ENCODE measurements around the gene LAMA2. TPM values are rescaled to one million over a fixed set of nuclear protein-coding genes. Genes with fewer than 3 reads are reported as not detected.

The LAMA2 gene
- polyA plus RNA-seq, 3 donors: not detected

DNA sequence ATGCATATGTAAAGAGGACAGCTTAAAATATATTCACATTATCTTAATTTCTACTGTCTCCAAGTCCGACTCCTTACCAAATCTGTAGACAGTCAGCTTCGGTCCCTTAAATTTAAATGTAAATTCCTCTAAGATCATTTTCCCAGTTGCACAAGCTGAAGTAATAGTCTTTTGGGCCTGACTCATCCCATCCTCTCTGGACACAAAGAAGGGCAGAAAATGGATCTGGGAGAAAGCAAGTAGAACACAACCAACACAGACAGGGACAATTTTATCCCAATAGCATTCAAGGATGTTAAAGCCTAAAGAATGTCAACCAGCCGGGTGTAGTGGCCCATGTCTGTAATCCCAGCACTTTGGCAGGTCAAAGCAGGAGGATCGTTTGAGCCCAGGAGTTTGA is 598.8 kb downstream of the LAMA2 start:
- Histone ChIP-seq H3K4me2 (replicated peaks; ENCODE audit: extremely low read depth, low read length, poor library complexity, severe bottlenecking) (no peak overlapping the region), H2AFZ (ENCODE audit: insufficient read depth, low read depth, low read length, poor library complexity, severe bottlenecking) (no peak overlapping the region), H3K4me3 (replicated peaks in 1 of 3; ENCODE audit: low read depth in 2 of 3, low read length in 3 of 3) (no peak overlapping the region), H3K27ac (ENCODE audit: low read depth in 1 of 2, low read length in 2 of 2) (no peak overlapping the region), H3K79me2 (ENCODE audit: insufficient read depth, low read length) (no peaks in the 10 kb centered on the region), H3K27me3 (ENCODE audit: control insufficient read depth in 2 of 2, insufficient read depth in 2 of 2, low read length in 2 of 2) (no peaks in the 10 kb centered on the region), H3K9ac (ENCODE audit: insufficient read depth, low read length, poor library complexity, severe bottlenecking) (no peak overlapping the region), H3K4me1 (ENCODE audit: control insufficient read depth in 1 of 2, insufficient read depth in 2 of 2, low read length in 2 of 2) (no peaks in the 10 kb centered on the region), H3K36me3 (replicated peaks in 1 of 2; ENCODE audit: control insufficient read depth in 1 of 2, insufficient read depth in 2 of 2, low read length in 2 of 2) (no peaks in the 10 kb centered on the region), H4K20me1 (ENCODE audit: insufficient read depth, low read length) (no peaks in the 10 kb centered on the region), H3K9me3 (replicated peaks in 1 of 2; ENCODE audit: control insufficient read depth in 1 of 2, insufficient read depth in 1 of 2, low read length in 2 of 2) (no peaks in the 10 kb centered on the region)
- Mint-ChIP-seq H3K4me3 (no peak overlapping the region), H3K27ac (no peak overlapping the region), H3K27me3 (ENCODE audit: low read depth in 3 of 3) (peaks cover 0 to 6% (median 2%) of the 10 kb centered on the region in 3 donors), H3K9me3 (peaks cover 0 to 2% (median 0%) of the 10 kb centered on the region in 7 donors), H3K36me3 (no peaks in the 10 kb centered on the region), H3K4me1 (no peaks in the 10 kb centered on the region)
- 100% methylated on average over 1 of the region's 4 CpGs for WGBS (ENCODE audit: insufficient coverage)
- intact Hi-C loops (cut with micrococcal nuclease): no loop called here
- no peak for TF ChIP-seq CTCF (IDR thresholded peaks at IDR 0.05)
- DNase-seq: no peak

DNA sequence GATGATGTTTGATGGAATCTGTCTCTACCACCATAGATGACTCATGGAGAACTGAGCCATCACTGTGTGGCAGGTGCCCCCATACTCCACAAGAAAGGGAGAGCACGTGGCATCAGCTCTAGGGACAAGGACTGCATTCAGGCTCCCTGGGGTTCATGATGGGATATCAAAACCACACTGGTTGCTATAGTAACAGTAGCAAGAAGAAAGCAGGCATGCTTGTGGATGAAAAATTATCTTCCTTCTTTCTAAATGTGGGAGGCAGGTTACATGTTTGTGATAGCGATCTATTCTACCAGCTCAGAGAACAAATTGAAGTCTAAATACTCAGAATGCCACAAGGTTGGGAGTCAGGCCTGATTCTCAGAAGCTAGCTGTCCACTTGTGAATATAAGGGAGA is 602.8 kb downstream of the LAMA2 start:
- H3K4me1 Mint-ChIP-seq: peaks cover 11% of the 10 kb centered on the region
- Histone ChIP-seq H3K27ac (ENCODE audit: low read depth in 1 of 2, low read length in 2 of 2) (no peak overlapping the region), H3K27me3 (ENCODE audit: control insufficient read depth in 2 of 2, insufficient read depth in 2 of 2, low read length in 2 of 2) (no peaks in the 10 kb centered on the region), H4K20me1 (ENCODE audit: insufficient read depth, low read length) (no peaks in the 10 kb centered on the region), H3K79me2 (ENCODE audit: insufficient read depth, low read length) (no peaks in the 10 kb centered on the region), H3K4me2 (replicated peaks; ENCODE audit: extremely low read depth, low read length, poor library complexity, severe bottlenecking) (no peak overlapping the region), H3K9ac (ENCODE audit: insufficient read depth, low read length, poor library complexity, severe bottlenecking) (no peak overlapping the region), H3K9me3 (replicated peaks in 1 of 2; ENCODE audit: control insufficient read depth in 1 of 2, insufficient read depth in 1 of 2, low read length in 2 of 2) (no peaks in the 10 kb centered on the region), H3K36me3 (replicated peaks in 1 of 2; ENCODE audit: control insufficient read depth in 1 of 2, insufficient read depth in 2 of 2, low read length in 2 of 2) (no peaks in the 10 kb centered on the region), H3K4me1 (ENCODE audit: control insufficient read depth in 1 of 2, insufficient read depth in 2 of 2, low read length in 2 of 2) (peaks cover 9% of the 10 kb centered on the region in 2 donors), H3K4me3 (replicated peaks in 1 of 3; ENCODE audit: low read depth in 2 of 3, low read length in 3 of 3) (no peak overlapping the region), H2AFZ (ENCODE audit: insufficient read depth, low read depth, low read length, poor library complexity, severe bottlenecking) (no peak overlapping the region)
- no peak for DNase-seq
- peaks cover 0 to 3% of the 10 kb centered on the region in 2 donors for H3K36me3 Mint-ChIP-seq
- no CpG with 5 or more reads among the region's 2 CpGs for WGBS (ENCODE audit: insufficient coverage)
- H3K9me3 Mint-ChIP-seq: peaks cover 0 to 2% (median 0%) of the 10 kb centered on the region in 7 donors
- peak overlapping the region in 1 of 7 donors; percentile 48 for H3K27ac Mint-ChIP-seq
- no peak for TF ChIP-seq CTCF (IDR thresholded peaks at IDR 0.05)
- peaks cover 0 to 2% (median 0%) of the 10 kb centered on the region in 3 donors for H3K27me3 Mint-ChIP-seq (ENCODE audit: low read depth in 3 of 3)
- H3K4me3 Mint-ChIP-seq: no peak overlapping the region
- intact Hi-C loops (cut with micrococcal nuclease): no loop called here
